ENCODE data around the gene CACNA1A.

CACNA1A gene

DNA sequence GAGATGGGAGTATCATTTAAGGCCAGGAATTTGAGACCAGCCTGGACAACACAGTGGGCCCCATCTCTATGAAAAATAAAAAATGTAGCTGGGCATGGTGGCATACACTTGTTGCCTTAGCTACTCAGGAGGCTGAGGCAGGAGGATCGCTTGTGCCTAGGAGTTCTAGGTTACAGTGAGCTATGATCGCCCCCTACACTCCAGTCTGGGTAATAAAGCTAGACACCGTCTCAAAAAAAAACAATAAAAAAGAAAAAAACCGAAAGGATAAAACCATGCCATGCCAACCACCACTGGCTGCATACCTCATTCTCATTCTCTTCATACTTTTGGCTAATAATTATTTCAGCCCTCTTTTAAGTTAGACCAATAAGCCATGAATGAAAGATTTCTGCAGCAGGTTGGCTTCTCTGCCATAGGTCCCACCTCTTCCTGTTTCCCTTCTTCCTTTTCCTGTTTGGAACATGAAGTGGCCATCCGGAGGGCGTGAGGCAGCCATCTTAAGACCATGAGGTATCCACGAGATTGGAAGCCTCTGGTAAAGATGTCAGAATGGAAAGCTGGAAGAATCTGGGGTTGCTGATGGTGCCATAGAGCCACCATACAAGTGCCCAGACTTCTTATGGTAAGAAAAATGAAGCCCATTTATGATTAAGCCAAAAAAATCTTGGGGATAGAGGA is 171.3 kb downstream of the CACNA1A start:
- DNase-seq = no peak
- no peaks in the 10 kb centered on the region for H3K36me3 ChIP-seq (ENCODE audit: control insufficient read depth, insufficient read depth, low read length)
- no peak overlapping the region for H3K4me3 ChIP-seq (ENCODE audit: insufficient read depth, low read depth, low read length, poor library complexity, severe bottlenecking)
- peaks cover 6% of the 10 kb centered on the region for H3K27me3 ChIP-seq (replicated peaks; ENCODE audit: control insufficient read depth, insufficient read depth, low read length, poor library complexity, severe bottlenecking)
- H3K27ac ChIP-seq (ENCODE audit: insufficient read depth, low read length, poor library complexity, severe bottlenecking) = no peak overlapping the region
- no peaks in the 10 kb centered on the region for H3K9me3 ChIP-seq (ENCODE audit: control insufficient read depth, low read length)
- H3K4me1 ChIP-seq (ENCODE audit: control insufficient read depth, insufficient read depth, low read length, poor library complexity, severe bottlenecking) = no peaks in the 10 kb centered on the region

- Histone ChIP-seq H3K27ac (ENCODE audit: insufficient read depth, low read length, poor library complexity, severe bottlenecking) (no peak overlapping the region), H3K27me3 (replicated peaks; ENCODE audit: control insufficient read depth, insufficient read depth, low read length, poor library complexity, severe bottlenecking) (peaks cover 4% of the 10 kb centered on the region), H3K36me3 (ENCODE audit: control insufficient read depth, insufficient read depth, low read length) (no peaks in the 10 kb centered on the region), H3K4me3 (ENCODE audit: insufficient read depth, low read depth, low read length, poor library complexity, severe bottlenecking) (no peak overlapping the region), H3K9me3 (ENCODE audit: control insufficient read depth, low read length) (no peaks in the 10 kb centered on the region), H3K4me1 (ENCODE audit: control insufficient read depth, insufficient read depth, low read length, poor library complexity, severe bottlenecking) (no peaks in the 10 kb centered on the region)
- no peak for DNase-seq
Measured at GRCh38 chr19:13330285-13330684, 176.0 kb downstream of the CACNA1A start.

GRCh38 chr19:13329766-13330165 is 176.5 kb downstream of the CACNA1A start:
- DNase-seq = no peak
- Histone ChIP-seq H3K27ac (ENCODE audit: insufficient read depth, low read length, poor library complexity, severe bottlenecking) (no peak overlapping the region), H3K9me3 (ENCODE audit: control insufficient read depth, low read length) (no peaks in the 10 kb centered on the region), H3K4me1 (ENCODE audit: control insufficient read depth, insufficient read depth, low read length, poor library complexity, severe bottlenecking) (no peaks in the 10 kb centered on the region), H3K27me3 (replicated peaks; ENCODE audit: control insufficient read depth, insufficient read depth, low read length, poor library complexity, severe bottlenecking) (peaks cover 4% of the 10 kb centered on the region), H3K4me3 (ENCODE audit: insufficient read depth, low read depth, low read length, poor library complexity, severe bottlenecking) (no peak overlapping the region), H3K36me3 (ENCODE audit: control insufficient read depth, insufficient read depth, low read length) (no peaks in the 10 kb centered on the region)

DNA sequence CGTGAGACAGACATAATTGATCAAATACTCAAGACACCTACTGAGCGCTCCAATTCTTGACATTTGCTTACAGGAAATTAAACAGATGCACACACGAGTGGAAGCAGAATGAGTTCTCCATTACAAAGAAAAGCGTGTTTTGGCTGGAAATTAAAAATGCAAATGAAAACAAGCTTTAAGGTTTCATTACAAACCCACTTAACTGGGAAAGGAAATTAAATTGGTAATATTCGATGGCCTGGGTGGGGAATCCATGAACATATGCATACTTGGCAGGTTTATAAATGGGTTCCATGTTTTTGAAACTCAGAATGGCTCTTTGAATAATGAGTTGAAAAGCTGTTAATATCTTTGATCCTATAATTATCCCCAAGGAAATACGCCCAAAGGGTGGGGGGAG is 178.0 kb downstream of the CACNA1A start:
- Histone ChIP-seq H3K27me3 (replicated peaks; ENCODE audit: control insufficient read depth, insufficient read depth, low read length, poor library complexity, severe bottlenecking) (peaks cover 4% of the 10 kb centered on the region), H3K27ac (ENCODE audit: insufficient read depth, low read length, poor library complexity, severe bottlenecking) (no peak overlapping the region), H3K4me1 (ENCODE audit: control insufficient read depth, insufficient read depth, low read length, poor library complexity, severe bottlenecking) (no peaks in the 10 kb centered on the region), H3K36me3 (ENCODE audit: control insufficient read depth, insufficient read depth, low read length) (no peaks in the 10 kb centered on the region), H3K4me3 (ENCODE audit: insufficient read depth, low read depth, low read length, poor library complexity, severe bottlenecking) (no peak overlapping the region), H3K9me3 (ENCODE audit: control insufficient read depth, low read length) (no peaks in the 10 kb centered on the region)
- DNase-seq = no peak

DNA sequence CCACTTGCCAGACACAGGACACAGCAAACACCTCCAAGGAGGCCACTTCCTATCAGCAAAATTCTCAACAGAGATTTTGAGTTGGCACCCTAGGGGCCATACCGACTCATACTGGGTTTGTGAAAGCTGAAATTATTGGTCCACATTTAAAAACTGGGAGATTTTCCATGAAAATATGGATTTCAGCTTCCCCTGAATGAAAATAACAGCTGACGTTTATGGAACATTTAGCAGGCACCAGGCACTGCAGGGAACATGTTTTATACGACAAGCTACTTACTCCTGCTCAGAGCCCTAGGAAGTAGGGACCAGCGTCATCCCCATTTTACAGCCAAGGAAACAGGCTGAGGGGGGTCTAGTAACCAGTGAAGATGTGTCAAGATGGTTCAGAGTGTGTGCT is 186.8 kb downstream of the CACNA1A start:
- no peaks in the 10 kb centered on the region for H3K36me3 ChIP-seq (ENCODE audit: control insufficient read depth, insufficient read depth, low read length)
- H3K9me3 ChIP-seq (ENCODE audit: control insufficient read depth, low read length) = no peaks in the 10 kb centered on the region
- no peak for DNase-seq
- no peaks in the 10 kb centered on the region for H3K27me3 ChIP-seq (replicated peaks; ENCODE audit: control insufficient read depth, insufficient read depth, low read length, poor library complexity, severe bottlenecking)
- H3K27ac ChIP-seq (ENCODE audit: insufficient read depth, low read length, poor library complexity, severe bottlenecking) = no peak overlapping the region
- no peaks in the 10 kb centered on the region for H3K4me1 ChIP-seq (ENCODE audit: control insufficient read depth, insufficient read depth, low read length, poor library complexity, severe bottlenecking)
- H3K4me3 ChIP-seq (ENCODE audit: insufficient read depth, low read depth, low read length, poor library complexity, severe bottlenecking) = no peak overlapping the region

DNA sequence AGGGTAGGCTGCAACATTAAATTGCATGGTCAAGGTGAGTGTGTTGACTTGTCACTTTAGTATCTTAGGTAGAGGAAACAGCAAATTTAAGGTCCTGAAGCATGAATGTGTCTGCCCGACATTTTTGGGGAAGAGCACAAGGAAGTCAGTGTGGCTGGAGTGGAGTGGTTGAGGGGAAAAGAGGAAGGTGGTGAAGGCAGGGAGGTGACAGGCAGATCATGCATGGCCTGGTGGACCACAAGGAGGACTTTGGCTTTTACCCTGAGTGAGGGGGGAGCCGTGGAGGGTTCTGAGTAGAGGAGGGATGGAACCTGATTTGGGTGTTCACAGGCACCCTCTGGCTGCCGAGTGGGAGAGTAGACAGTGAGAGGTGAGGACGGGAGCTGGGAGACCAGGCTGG is 188.1 kb downstream of the CACNA1A start:
- H3K36me3 ChIP-seq (ENCODE audit: control insufficient read depth, insufficient read depth, low read length) = no peaks in the 10 kb centered on the region

GRCh38 chr19:13315495-13315894 is 190.8 kb downstream of the CACNA1A start:
- Histone ChIP-seq H3K36me3 (ENCODE audit: control insufficient read depth, insufficient read depth, low read length) (no peaks in the 10 kb centered on the region), H3K27ac (ENCODE audit: insufficient read depth, low read length, poor library complexity, severe bottlenecking) (no peak overlapping the region), H3K4me3 (ENCODE audit: insufficient read depth, low read depth, low read length, poor library complexity, severe bottlenecking) (no peak overlapping the region)

More for the DNA sequence above, 188.1 kb downstream of the CACNA1A start:
- DNase-seq = no peak
- Histone ChIP-seq H3K4me1 (ENCODE audit: control insufficient read depth, insufficient read depth, low read length, poor library complexity, severe bottlenecking) (no peaks in the 10 kb centered on the region), H3K27me3 (replicated peaks; ENCODE audit: control insufficient read depth, insufficient read depth, low read length, poor library complexity, severe bottlenecking) (no peaks in the 10 kb centered on the region), H3K4me3 (ENCODE audit: insufficient read depth, low read depth, low read length, poor library complexity, severe bottlenecking) (no peak overlapping the region), H3K27ac (ENCODE audit: insufficient read depth, low read length, poor library complexity, severe bottlenecking) (no peak overlapping the region), H3K9me3 (ENCODE audit: control insufficient read depth, low read length) (no peaks in the 10 kb centered on the region)

GRCh38 chr19:13314761-13315160 is 191.5 kb downstream of the CACNA1A start:
- Histone ChIP-seq H3K27ac (ENCODE audit: insufficient read depth, low read length, poor library complexity, severe bottlenecking) (no peak overlapping the region), H3K27me3 (replicated peaks; ENCODE audit: control insufficient read depth, insufficient read depth, low read length, poor library complexity, severe bottlenecking) (no peaks in the 10 kb centered on the region), H3K9me3 (ENCODE audit: control insufficient read depth, low read length) (no peaks in the 10 kb centered on the region), H3K36me3 (ENCODE audit: control insufficient read depth, insufficient read depth, low read length) (no peaks in the 10 kb centered on the region), H3K4me1 (ENCODE audit: control insufficient read depth, insufficient read depth, low read length, poor library complexity, severe bottlenecking) (no peaks in the 10 kb centered on the region), H3K4me3 (ENCODE audit: insufficient read depth, low read depth, low read length, poor library complexity, severe bottlenecking) (no peak overlapping the region)
- DNase-seq = no peak

More at GRCh38 chr19:13315495-13315894, 190.8 kb downstream of the CACNA1A start:
- no peaks in the 10 kb centered on the region for H3K27me3 ChIP-seq (replicated peaks; ENCODE audit: control insufficient read depth, insufficient read depth, low read length, poor library complexity, severe bottlenecking)
- no peaks in the 10 kb centered on the region for H3K4me1 ChIP-seq (ENCODE audit: control insufficient read depth, insufficient read depth, low read length, poor library complexity, severe bottlenecking)
- no peak for DNase-seq
- no peaks in the 10 kb centered on the region for H3K9me3 ChIP-seq (ENCODE audit: control insufficient read depth, low read length)

DNA sequence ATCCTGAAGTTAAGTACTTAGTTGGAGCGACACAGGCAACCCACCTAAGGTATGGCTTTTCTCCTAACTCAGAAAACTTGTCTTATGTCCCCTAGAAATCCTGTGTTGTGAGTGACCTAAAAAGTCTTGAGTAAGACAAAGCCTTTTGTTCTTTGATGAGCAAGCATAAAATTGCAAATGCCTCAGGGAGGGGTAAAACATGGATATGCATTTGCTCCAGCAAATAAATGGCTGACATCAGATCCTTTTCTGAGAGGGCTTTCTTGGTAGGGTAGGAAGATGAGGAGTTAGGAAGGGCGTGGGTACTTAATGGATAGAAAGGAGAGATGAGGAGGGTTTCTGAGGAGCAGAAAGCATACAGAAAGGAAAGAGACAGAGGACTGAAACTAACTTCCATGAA is 192.4 kb downstream of the CACNA1A start:
- H3K4me1 ChIP-seq (ENCODE audit: control insufficient read depth, insufficient read depth, low read length, poor library complexity, severe bottlenecking) = no peaks in the 10 kb centered on the region
- H3K9me3 ChIP-seq (ENCODE audit: control insufficient read depth, low read length) = no peaks in the 10 kb centered on the region
- H3K4me3 ChIP-seq (ENCODE audit: insufficient read depth, low read depth, low read length, poor library complexity, severe bottlenecking) = no peak overlapping the region
- no peak overlapping the region for H3K27ac ChIP-seq (ENCODE audit: insufficient read depth, low read length, poor library complexity, severe bottlenecking)
- DNase-seq = no peak
- H3K27me3 ChIP-seq (replicated peaks; ENCODE audit: control insufficient read depth, insufficient read depth, low read length, poor library complexity, severe bottlenecking) = no peaks in the 10 kb centered on the region
- no peaks in the 10 kb centered on the region for H3K36me3 ChIP-seq (ENCODE audit: control insufficient read depth, insufficient read depth, low read length)

GRCh38 chr19:13309864-13310263 is 196.4 kb downstream of the CACNA1A start:
- Histone ChIP-seq H3K27ac (ENCODE audit: insufficient read depth, low read length, poor library complexity, severe bottlenecking) (no peak overlapping the region), H3K9me3 (ENCODE audit: control insufficient read depth, low read length) (no peaks in the 10 kb centered on the region), H3K27me3 (replicated peaks; ENCODE audit: control insufficient read depth, insufficient read depth, low read length, poor library complexity, severe bottlenecking) (no peaks in the 10 kb centered on the region), H3K4me3 (ENCODE audit: insufficient read depth, low read depth, low read length, poor library complexity, severe bottlenecking) (no peak overlapping the region), H3K4me1 (ENCODE audit: control insufficient read depth, insufficient read depth, low read length, poor library complexity, severe bottlenecking) (no peaks in the 10 kb centered on the region), H3K36me3 (ENCODE audit: control insufficient read depth, insufficient read depth, low read length) (no peaks in the 10 kb centered on the region)
- DNase-seq = no peak

Measured in effector memory CD4-positive, alpha-beta T cell (primary cell).